Fibroblast of gingiva (primary cell): Measurements from ENCODE around the gene TMPRSS13.
"Not testable (repeated sequence)": the region's sequence is repeated elsewhere in the genome, so short reads cannot be mapped to it uniquely, and the experiment has no call there.

Experiments used
- DNase-seq: peaks from one replicate; pipeline ENCODE4 v3.0.0-alpha.2; 2011; ENCODE audit warnings: low read depth

The TMPRSS13 gene

GRCh38 chr11:117930668-117931330 lies 1.6 kb upstream of the TMPRSS13 start:
- no peak for DNase-seq

GRCh38 chr11:117929916-117930570 lies 841 bp upstream of the TMPRSS13 start:
- no peak for DNase-seq

GRCh38 chr11:117928446-117929141 lies 608 bp downstream of the TMPRSS13 start:
- DNase-seq, result no peak

GRCh38 chr11:117927926-117928325 lies 1.3 kb downstream of the TMPRSS13 start:
- DNase-seq, result no peak

- not testable (repeated sequence) for DNase-seq
Observed at GRCh38 chr11:117926166-117926565, 3.0 kb downstream of the TMPRSS13 start.

- no peak for DNase-seq
Observed at GRCh38 chr11:117925198-117925925, 3.8 kb downstream of the TMPRSS13 start.

- DNase-seq, result no peak
Observed at GRCh38 chr11:117924631-117925170, 4.5 kb downstream of the TMPRSS13 start.

GRCh38 chr11:117923773-117924172 lies 5.4 kb downstream of the TMPRSS13 start:
- DNase-seq, result no peak

- no peak for DNase-seq
Observed at GRCh38 chr11:117923275-117923674, 5.9 kb downstream of the TMPRSS13 start.

GRCh38 chr11:117921893-117922292 lies 7.3 kb downstream of the TMPRSS13 start:
- DNase-seq, result no peak

- DNase-seq, result no peak
Observed at GRCh38 chr11:117921456-117921855, 7.7 kb downstream of the TMPRSS13 start.

- no peak for DNase-seq
Observed at GRCh38 chr11:117919781-117920221, 9.4 kb downstream of the TMPRSS13 start.

- no peak for DNase-seq
Observed at GRCh38 chr11:117919341-117919740, 9.9 kb downstream of the TMPRSS13 start.

GRCh38 chr11:117918366-117919255 lies 10.6 kb downstream of the TMPRSS13 start:
- DNase-seq, result no peak

GRCh38 chr11:117917591-117918151 lies 11.5 kb downstream of the TMPRSS13 start:
- no peak for DNase-seq

- no peak for DNase-seq
Observed at GRCh38 chr11:117916956-117917355, 12.2 kb downstream of the TMPRSS13 start.

GRCh38 chr11:117915672-117916235 lies 13.4 kb downstream of the TMPRSS13 start:
- no peak for DNase-seq

- no peak for DNase-seq
Observed at GRCh38 chr11:117914991-117915618, 14.1 kb downstream of the TMPRSS13 start.

- no peak for DNase-seq
Observed at GRCh38 chr11:117914398-117914761, 14.8 kb downstream of the TMPRSS13 start.
